ENCODE measurements around the gene NPAS3. TPM values are rescaled to one million over a fixed set of nuclear protein-coding genes. Genes with fewer than 3 reads are reported as not detected.

Gene NPAS3
- total RNA-seq, 1 experiment from 2014 or later = 0.35 TPM

DNA sequence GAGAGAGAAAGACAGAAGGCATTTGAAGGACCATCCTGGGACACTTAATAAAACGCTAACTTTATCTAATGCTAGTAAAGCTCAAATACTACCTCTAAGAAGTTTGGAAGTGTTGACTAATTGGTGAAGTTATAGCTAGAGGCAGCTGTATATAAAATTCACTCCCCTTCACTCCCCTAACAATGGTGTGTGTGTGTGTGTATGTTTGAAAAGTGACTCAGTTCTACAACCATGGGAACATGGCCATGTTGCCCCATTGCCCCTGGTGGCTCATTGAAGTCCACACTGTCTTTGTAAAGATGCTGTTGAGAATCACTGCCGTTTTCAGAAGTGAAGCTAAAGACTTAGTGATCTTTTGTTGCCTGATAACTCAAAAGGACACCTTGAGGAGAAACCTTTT, 262.4 kb downstream of the NPAS3 start:
- ChIA-PET CTCF (interaction anchor here (0.6 to 1.2 kb wide), 2 partner anchors 9 to 852 kb away, joined by 3 to 4 read pairs; no protein-coding TSS in a partner anchor), POLR2A (no interaction called here)
- Mint-ChIP-seq H3K27me3 (ENCODE audit: insufficient read depth, unreplicated experiment) (no peaks in the 10 kb centered on the region), H3K36me3 (ENCODE audit: insufficient read depth, unreplicated experiment) (no peaks in the 10 kb centered on the region), H3K9me3 (ENCODE audit: unreplicated experiment) (no peaks in the 10 kb centered on the region), H3K4me1 (ENCODE audit: insufficient read depth, unreplicated experiment) (no peaks in the 10 kb centered on the region), H3K4me3 (ENCODE audit: unreplicated experiment) (no peak overlapping the region), H3K27ac (ENCODE audit: low read depth, unreplicated experiment) (no peak overlapping the region)
- no peak for DNase-seq (ENCODE audit: unreplicated experiment)
- TF ChIP-seq, protein P1, sequence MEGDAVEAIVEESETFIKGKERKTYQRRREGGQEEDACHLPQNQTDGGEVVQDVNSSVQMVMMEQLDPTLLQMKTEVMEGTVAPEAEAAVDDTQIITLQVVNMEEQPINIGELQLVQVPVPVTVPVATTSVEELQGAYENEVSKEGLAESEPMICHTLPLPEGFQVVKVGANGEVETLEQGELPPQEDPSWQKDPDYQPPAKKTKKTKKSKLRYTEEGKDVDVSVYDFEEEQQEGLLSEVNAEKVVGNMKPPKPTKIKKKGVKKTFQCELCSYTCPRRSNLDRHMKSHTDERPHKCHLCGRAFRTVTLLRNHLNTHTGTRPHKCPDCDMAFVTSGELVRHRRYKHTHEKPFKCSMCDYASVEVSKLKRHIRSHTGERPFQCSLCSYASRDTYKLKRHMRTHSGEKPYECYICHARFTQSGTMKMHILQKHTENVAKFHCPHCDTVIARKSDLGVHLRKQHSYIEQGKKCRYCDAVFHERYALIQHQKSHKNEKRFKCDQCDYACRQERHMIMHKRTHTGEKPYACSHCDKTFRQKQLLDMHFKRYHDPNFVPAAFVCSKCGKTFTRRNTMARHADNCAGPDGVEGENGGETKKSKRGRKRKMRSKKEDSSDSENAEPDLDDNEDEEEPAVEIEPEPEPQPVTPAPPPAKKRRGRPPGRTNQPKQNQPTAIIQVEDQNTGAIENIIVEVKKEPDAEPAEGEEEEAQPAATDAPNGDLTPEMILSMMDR (IDR thresholded peaks at IDR 0.05; ENCODE audit: unreplicated experiment) = no peak
- no TSS peak for BruUV-seq (replicated peaks)
- intact Hi-C loops (cut with micrococcal nuclease) = loop anchor here (5.0 kb wide), 1 partner anchor 51 kb away; no protein-coding TSS in a partner anchor

DNA sequence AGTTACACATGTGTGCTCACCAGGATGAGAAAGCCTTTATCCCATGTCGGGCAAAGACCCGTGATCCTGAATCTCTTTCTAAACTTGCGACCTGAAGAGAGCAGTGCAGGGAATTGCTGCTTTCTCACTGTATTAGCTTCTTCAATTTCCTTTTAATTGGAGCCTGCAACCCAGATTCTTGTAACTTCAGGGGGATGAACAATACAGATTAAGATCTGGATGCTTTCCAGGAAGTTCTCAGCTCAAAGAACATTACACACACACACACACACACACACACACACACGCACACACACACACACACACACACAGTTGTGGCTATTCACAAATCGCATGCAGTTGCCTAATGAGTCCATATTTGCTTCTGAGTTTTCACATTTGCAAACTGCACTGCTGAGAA, 268.3 kb downstream of the NPAS3 start:
- BruUV-seq (replicated peaks) = no TSS peak
- intact Hi-C loops (cut with micrococcal nuclease) = no loop called here
- CTCF ChIA-PET = no interaction called here
- Mint-ChIP-seq H3K4me1 (ENCODE audit: insufficient read depth, unreplicated experiment) (no peaks in the 10 kb centered on the region), H3K36me3 (ENCODE audit: insufficient read depth, unreplicated experiment) (no peaks in the 10 kb centered on the region), H3K9me3 (ENCODE audit: unreplicated experiment) (no peaks in the 10 kb centered on the region), H3K27ac (ENCODE audit: low read depth, unreplicated experiment) (no peak overlapping the region), H3K4me3 (ENCODE audit: unreplicated experiment) (no peak overlapping the region), H3K27me3 (ENCODE audit: insufficient read depth, unreplicated experiment) (peaks cover 29% of the 10 kb centered on the region)
- TF ChIP-seq, protein P1 (IDR thresholded peaks at IDR 0.05; ENCODE audit: unreplicated experiment) = no peak
- DNase-seq (ENCODE audit: unreplicated experiment) = no peak
- POLR2A ChIA-PET = no interaction called here

DNA sequence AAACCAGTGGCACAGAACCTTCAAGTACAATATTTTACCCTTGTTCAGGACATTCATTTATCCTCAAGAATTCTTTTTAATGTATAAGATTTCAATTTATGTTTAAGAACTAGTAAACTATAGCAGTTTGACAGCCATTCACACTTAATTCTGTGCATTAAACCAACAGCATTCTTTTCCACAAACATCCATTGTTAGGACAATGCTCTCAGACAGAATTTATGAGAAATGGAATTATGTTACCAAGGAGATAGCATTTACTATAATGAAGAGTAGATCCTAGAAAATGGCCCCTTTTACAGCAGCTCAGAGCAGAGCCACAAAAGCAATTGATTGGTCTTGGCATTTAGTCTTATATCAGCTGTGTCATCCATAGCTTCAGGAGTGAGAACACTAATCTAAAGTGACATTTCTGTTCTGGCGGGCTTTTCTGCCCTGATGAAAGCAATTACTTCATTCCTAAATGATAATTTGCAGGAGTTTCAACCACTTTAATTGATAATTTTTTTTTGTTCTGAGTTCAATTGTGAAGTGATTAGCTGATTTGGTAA, 268.9 kb downstream of the NPAS3 start:
- no peaks in the 10 kb centered on the region for H3K4me1 Mint-ChIP-seq (ENCODE audit: insufficient read depth, unreplicated experiment)
- H3K4me3 Mint-ChIP-seq (ENCODE audit: unreplicated experiment) = no peak overlapping the region
- H3K27me3 Mint-ChIP-seq (ENCODE audit: insufficient read depth, unreplicated experiment) = peaks cover 29% of the 10 kb centered on the region
- H3K36me3 Mint-ChIP-seq (ENCODE audit: insufficient read depth, unreplicated experiment) = no peaks in the 10 kb centered on the region
- BruUV-seq (replicated peaks) = no TSS peak
- TF ChIP-seq, protein P1 (IDR thresholded peaks at IDR 0.05; ENCODE audit: unreplicated experiment) = no peak
- H3K9me3 Mint-ChIP-seq (ENCODE audit: unreplicated experiment) = no peaks in the 10 kb centered on the region
- ChIA-PET CTCF (interaction anchor here (0.7 kb wide), 1 partner anchor 297 kb away, joined by 3 read pairs; no protein-coding TSS in a partner anchor), POLR2A (interaction anchor here (0.7 kb wide), 1 partner anchor 196 kb away, joined by 3 read pairs; no protein-coding TSS in a partner anchor)
- no peak for DNase-seq (ENCODE audit: unreplicated experiment)
- H3K27ac Mint-ChIP-seq (ENCODE audit: low read depth, unreplicated experiment) = no peak overlapping the region
- intact Hi-C loops (cut with micrococcal nuclease) = no loop called here

DNA sequence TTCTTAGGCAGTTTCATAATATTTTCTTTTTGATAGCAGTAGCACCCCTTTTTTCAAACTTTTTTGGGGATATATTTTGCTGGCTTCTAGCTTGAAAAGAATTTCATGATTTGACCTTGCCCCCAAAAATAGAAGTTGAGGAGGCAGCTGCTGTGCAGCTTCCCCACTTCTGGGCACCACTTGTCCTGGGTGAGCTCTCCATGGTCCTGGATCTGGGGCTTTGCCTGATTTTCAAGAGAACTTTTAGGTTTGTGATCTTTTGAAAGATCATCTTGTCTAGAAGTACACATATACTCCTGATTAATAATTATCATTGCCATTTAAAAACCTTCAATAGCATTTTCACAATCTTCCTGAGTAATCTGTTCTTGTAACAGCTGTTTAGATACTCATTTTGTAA, 271.6 kb downstream of the NPAS3 start:
- POLR2A ChIA-PET = interaction anchor here (0.7 kb wide), 2 partner anchors 20 to 36 kb away, joined by 3 read pairs; no protein-coding TSS in a partner anchor
- Mint-ChIP-seq H3K4me3 (ENCODE audit: unreplicated experiment) (no peak overlapping the region), H3K27me3 (ENCODE audit: insufficient read depth, unreplicated experiment) (peaks cover 29% of the 10 kb centered on the region), H3K9me3 (ENCODE audit: unreplicated experiment) (no peaks in the 10 kb centered on the region), H3K27ac (ENCODE audit: low read depth, unreplicated experiment) (no peak overlapping the region), H3K4me1 (ENCODE audit: insufficient read depth, unreplicated experiment) (no peaks in the 10 kb centered on the region), H3K36me3 (ENCODE audit: insufficient read depth, unreplicated experiment) (no peaks in the 10 kb centered on the region)
- TF ChIP-seq, protein P1 (IDR thresholded peaks at IDR 0.05; ENCODE audit: unreplicated experiment) = no peak
- intact Hi-C loops (cut with micrococcal nuclease) = loop anchor here (10.0 kb wide), 1 partner anchor 584 kb away; no protein-coding TSS in a partner anchor
- DNase-seq (ENCODE audit: unreplicated experiment) = peak; percentile 38
- no TSS peak for BruUV-seq (replicated peaks)
- CTCF ChIA-PET = interaction anchor here (0.7 kb wide), 2 partner anchors 9 kb away, joined by 3 read pairs; no protein-coding TSS in a partner anchor
